Fibroblast of lung (primary cell): Measurements from ENCODE around the gene SPEG.

ENCODE experiments used
- EZH2 ChIP-seq: IDR thresholded peaks from 2 replicates; pipeline ENCODE4 v1.5.1; 2012; ENCODE audit warnings: low read length, control low read depth, mild to moderate bottlenecking; ENCODE audit errors: missing control alignments
- TF ChIP-seq, protein P1 (sequence below), 2 donors: IDR thresholded peaks in 1 of 2; conservative IDR thresholded peaks in 1 of 2; 1 replicate in 1 of 2; 2 replicates in 1 of 2; pipeline ENCODE4 v1.5.1; 2011 to 2012; ENCODE audit warnings: low read length in 2 of 2, control low read depth in 1 of 2, inconsistent platforms in 1 of 2, low read depth in 1 of 2, mild to moderate bottlenecking in 1 of 2

GRCh38 chr2:219402665-219403515 lies 31.8 kb upstream of the SPEG start:
- TF ChIP-seq, protein P1, sequence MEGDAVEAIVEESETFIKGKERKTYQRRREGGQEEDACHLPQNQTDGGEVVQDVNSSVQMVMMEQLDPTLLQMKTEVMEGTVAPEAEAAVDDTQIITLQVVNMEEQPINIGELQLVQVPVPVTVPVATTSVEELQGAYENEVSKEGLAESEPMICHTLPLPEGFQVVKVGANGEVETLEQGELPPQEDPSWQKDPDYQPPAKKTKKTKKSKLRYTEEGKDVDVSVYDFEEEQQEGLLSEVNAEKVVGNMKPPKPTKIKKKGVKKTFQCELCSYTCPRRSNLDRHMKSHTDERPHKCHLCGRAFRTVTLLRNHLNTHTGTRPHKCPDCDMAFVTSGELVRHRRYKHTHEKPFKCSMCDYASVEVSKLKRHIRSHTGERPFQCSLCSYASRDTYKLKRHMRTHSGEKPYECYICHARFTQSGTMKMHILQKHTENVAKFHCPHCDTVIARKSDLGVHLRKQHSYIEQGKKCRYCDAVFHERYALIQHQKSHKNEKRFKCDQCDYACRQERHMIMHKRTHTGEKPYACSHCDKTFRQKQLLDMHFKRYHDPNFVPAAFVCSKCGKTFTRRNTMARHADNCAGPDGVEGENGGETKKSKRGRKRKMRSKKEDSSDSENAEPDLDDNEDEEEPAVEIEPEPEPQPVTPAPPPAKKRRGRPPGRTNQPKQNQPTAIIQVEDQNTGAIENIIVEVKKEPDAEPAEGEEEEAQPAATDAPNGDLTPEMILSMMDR (conservative IDR thresholded peaks at IDR 0.05 in 1 of 2, IDR thresholded peaks at IDR 0.05 in 1 of 2; ENCODE audit: low read depth in 1 of 2, low read length in 2 of 2), result peak; percentile 91 to 95
- TF ChIP-seq EZH2, result no peak
